Head of caudate nucleus (tissue), 42 donors: ENCODE data around the gene KISS1R.

ENCODE experiments used
- DNase-seq, 42 donors: peaks; one replicate each; pipeline versions ENCODE4 v3.0.0 to v3.0.0-alpha.2; 2020 to 2021; ENCODE audit warnings: mixed read lengths in 7 of 42
- intact Hi-C: fragments of 100-400 bp; cut with DNase I; formaldehyde crosslinking; loops from one replicate; pipeline ENCODE4 v1.15.0; 2022

Gene KISS1R

DNA sequence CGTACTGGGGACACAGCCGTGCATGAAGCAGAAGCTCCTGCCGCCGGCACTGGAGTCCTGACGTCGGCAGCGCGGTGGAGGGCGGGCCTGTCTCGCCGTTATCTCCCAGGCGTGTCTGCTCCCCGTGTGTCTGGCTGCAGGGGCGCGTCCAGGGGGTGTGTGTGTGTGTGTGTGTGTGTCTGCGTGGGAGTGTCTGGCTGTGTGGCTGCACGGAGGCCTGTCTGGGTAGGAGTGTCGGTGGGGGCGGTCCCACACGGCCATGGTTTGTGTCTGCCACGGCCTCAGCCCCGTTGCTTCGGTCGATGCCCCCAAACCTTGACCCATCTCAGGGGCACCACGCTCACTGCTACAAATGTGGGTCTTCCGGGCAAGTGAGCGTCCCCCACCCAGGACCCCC is 27.0 kb downstream of the KISS1R start:
- DNase-seq, result no peak
- intact Hi-C loops, result no loop called here

DNA sequence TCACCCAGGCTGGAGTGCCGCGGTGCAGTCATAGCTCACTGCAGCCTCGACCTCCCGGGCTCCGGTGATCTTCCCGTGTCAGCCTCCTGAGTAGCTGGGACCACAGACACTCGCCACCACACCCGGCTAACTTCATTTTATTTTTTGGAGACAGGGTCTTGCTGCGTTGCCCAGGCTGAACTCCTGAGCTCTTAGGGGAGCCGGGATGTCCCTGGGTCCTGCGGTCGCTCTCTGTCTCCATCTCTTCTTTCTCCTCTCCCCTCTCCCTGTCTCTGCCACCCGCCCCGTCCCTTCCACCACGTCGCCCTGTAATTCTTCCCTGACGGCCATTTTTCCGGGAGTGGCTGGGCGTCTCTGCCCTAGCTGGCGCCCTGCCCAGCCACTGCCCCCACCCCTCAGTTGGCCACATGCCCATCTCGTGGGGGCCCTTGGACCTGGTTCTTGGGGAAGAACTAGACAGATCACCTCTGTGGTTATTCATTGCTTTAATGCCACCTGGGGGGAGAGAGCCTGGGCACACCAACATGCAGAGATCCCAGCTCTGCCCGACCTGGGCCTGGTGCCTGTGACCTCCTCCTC is 27.6 kb downstream of the KISS1R start:
- no peak for DNase-seq

GRCh38 chr19:945401-946252 is 28.5 kb downstream of the KISS1R start:
- intact Hi-C loops, result no loop called here
- DNase-seq, result no peak

More for the DNA sequence above, 27.6 kb downstream of the KISS1R start:
- intact Hi-C loops, result no loop called here

GRCh38 chr19:947090-947706 is 30.1 kb downstream of the KISS1R start:
- intact Hi-C loops, result no loop called here
- DNase-seq, result no peak

- intact Hi-C loops, result no loop called here
- peak in 37 of 42 donors; percentile 16 to 71 (median 45) for DNase-seq
These were observed 30.8 kb downstream of the KISS1R start for GRCh38 chr19:947707-948539.

DNA sequence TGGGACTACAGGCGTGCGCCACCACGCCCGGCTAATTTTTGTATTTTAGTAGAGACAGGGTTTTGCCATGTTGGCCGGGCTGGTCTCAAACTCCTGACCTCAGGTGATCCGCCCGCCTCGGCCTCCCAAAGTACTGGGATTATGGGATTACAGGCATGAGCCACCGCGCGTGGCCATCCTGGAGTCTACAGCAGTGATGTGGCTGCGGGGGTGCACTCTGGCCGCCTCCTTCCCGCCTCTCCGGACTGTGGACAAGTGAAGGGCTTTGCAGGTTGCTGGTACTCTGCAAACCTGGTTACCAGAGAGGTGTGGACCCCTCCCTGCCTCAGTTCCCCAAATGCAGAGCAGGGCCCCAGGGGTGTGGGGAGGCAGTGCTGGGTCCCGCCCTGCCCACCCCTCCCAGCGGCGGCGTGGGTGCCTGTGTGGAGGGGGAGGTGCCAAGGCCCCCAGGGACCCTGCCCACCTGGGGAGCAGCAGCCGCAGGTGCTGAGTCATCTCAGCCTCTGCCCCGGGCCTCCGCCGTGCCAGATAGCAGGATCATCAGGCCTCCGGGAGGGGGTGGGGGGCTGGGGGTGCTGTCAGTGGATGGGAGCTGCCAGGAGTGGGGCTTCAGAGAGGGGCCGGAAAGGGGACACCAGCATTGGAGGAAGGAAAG is 31.8 kb downstream of the KISS1R start:
- intact Hi-C loops, result no loop called here
- DNase-seq, result no peak

- no peak for DNase-seq
These were observed 33.4 kb downstream of the KISS1R start for GRCh38 chr19:950352-951066.

GRCh38 chr19:952049-952679 is 35.0 kb downstream of the KISS1R start:
- intact Hi-C loops, result no loop called here
- no peak for DNase-seq

More at GRCh38 chr19:950352-951066, 33.4 kb downstream of the KISS1R start:
- intact Hi-C loops, result no loop called here

DNA sequence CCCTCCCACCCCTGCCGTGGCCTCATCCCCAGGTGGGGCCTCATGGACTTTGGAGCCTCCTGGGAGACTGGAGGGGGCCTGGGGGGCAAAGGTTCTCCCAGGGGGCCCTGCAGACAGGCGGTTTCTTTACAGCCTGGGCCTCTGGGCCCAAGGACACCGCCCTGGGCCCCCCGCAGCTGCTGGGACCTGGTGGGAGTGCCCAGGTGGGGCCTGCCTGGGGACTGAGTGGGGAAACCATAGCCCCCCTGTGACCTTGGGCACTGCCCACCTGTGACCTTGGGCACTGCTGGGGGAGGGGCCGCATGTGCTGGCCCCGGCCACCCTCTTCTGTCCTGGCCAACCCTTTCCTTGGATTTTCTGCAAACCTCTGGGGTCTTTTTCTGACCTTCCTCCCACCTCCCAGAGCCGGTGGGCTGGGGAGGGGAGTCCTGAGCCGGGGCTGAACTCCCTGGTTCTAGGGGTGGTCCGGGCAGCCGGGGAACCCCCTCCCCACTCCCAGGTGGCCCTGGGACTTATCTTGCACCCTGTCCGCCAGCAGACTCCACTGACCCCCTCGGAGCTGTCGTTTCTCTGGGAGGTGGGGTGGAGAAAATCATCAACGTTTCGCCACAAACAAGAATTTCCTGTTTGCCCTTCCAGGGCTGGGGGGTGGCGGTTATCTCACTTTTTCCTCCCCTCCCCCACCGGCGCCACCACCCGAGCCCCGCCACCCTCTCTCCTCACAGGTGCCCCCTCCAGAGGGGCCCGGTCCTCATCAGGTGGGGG is 35.7 kb downstream of the KISS1R start:
- intact Hi-C loops, result no loop called here
- DNase-seq, result no peak

GRCh38 chr19:953445-954271 is 36.5 kb downstream of the KISS1R start:
- no peak for DNase-seq
- intact Hi-C loops, result no loop called here

DNA sequence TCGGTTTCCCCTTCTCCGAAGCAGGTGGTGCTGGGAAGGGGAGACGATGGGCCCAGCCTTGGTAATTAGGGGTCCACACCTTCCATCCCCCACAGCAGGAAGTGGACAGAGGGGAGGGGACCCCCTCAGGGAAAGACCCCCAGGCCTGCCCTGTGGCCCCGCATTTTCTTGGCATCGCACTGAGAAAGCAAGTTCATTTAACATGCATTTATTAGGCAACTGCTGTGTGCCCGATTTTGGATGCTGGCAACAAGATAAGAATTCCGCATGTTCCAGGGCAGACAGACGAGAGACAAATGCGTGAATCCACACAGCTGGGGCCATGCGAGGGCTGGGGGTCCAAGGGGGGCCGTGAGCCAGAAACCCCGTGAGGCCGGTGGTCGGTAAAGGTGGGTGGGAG is 37.1 kb downstream of the KISS1R start:
- intact Hi-C loops, result no loop called here
- DNase-seq, result no peak

- no peak for DNase-seq
- intact Hi-C loops, result no loop called here
These were observed 37.8 kb downstream of the KISS1R start for GRCh38 chr19:954672-955494.

DNA sequence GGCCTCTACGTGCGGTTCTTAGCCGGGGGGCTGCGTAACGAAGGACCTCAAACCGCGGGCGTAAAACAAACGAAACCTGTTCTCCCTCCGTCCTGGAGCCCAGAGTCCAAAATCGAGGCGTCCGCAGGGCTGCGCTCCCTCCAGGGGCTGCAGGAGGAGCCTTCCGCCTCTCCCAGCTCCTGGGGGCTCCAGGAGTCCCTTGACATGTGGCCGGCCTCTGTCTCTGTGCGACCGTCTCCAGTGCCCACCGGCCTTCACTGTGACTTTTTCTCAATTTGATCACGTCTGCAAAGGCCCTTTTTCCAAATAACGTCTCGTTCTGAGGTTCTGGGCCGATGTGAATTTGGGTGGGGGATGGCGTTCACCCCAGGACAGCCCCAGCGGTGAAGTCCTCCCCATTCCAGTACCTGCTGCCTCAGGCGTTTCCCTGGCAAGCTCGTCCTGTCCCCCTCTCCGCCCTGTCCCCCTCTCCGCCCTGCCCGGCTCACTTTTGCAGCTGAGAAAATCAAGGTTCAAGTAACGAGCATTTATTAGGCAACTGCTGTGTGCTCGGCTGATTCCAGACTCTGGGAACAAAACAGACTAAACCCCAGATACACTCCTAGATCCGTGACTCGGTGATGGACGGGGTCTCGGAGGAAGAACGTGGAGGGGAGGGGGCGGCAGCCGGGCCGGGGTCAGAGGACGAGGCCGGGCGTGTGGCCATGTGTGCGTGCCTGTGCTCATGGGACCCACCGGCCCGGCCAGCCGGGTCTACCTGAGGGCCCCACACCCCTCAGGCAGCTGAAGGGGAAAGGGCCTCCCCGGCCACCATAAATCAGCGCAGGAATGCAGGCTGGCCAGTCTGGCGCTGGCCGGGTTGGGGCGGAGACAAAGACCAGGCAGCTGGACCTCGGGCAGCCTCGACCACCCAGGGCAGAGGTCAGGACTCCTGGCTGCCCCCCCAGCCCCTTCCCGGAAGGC is 39.0 kb downstream of the KISS1R start:
- DNase-seq, result no peak
- intact Hi-C loops, result no loop called here

DNA sequence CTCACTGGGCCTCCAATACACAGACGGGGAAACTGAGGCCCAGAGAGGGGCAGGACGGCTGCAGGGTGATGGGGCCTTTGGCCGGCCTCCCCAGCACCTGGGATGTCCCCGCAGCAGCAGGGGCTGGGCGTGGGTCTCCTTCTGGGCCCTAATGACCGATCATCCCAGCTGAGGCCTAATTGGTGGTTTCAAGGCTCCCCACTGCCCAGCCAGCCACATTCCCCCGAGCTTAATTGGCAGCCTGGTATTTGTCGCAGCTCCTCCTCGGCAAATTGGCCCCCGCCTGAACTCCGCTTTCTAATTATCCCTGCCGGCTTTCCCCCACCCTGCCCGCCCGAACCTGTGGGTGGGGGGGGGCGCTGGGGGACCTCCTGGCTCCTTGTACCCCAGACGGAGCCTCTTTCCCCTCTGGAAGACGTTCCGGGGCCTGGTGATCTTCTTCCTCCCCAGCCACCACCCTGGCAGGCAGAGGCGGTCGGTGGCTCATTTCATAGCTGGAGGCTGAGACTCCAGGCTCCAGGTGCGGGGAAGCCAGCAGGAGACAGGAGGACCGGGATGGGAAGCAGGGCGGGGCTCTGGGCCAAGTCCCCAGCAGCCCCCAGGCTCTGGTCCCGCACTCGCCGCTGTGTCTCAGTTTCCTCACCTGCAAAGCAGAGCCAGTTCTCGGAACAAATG is 39.8 kb downstream of the KISS1R start:
- no peak for DNase-seq
- intact Hi-C loops, result no loop called here
